Measurements from ENCODE around the gene DNAH14. TPM values are rescaled to one million over a fixed set of nuclear protein-coding genes. Genes with fewer than 3 reads are reported as not detected.
"Not testable (repeated sequence)": the region's sequence is repeated elsewhere in the genome, so short reads cannot be mapped to it uniquely, and the experiment has no call there.

The DNAH14 gene
- total and polyA plus RNA-seq, 2 donors (not counting 1 experiment from before 2014, with no cell fraction given), result not detected

GRCh38 chr1:224998185-224998584 is 68.7 kb downstream of the DNAH14 start:
- Histone ChIP-seq H3K79me2 (ENCODE audit: control insufficient read depth, insufficient read depth, low read length) (no peaks in the 10 kb centered on the region), H3K27me3 (replicated peaks in 1 of 4; ENCODE audit: control extremely low read depth in 1 of 4, control insufficient read depth in 3 of 4, insufficient read depth in 4 of 4, low read length in 3 of 4) (no peaks in the 10 kb centered on the region), H2AFZ (ENCODE audit: insufficient read depth, low read depth, low read length, poor library complexity, severe bottlenecking) (no peak overlapping the region), H4K20me1 (ENCODE audit: control insufficient read depth, insufficient read depth, low read length, poor library complexity, severe bottlenecking) (no peaks in the 10 kb centered on the region), H3K9ac (ENCODE audit: low read length) (no peak overlapping the region), H3K9me3 (ENCODE audit: control extremely low read depth in 1 of 3, control insufficient read depth in 2 of 3, insufficient read depth in 1 of 3, low read length in 2 of 3) (peaks cover 4 to 12% (median 11%) of the 10 kb centered on the region in 3 donors), H3K27ac (ENCODE audit: low read length in 2 of 2) (no peak overlapping the region), H3K4me2 (replicated peaks; ENCODE audit: low read depth, low read length, poor library complexity, severe bottlenecking) (no peak overlapping the region), H3K36me3 (replicated peaks in 1 of 2; ENCODE audit: control extremely low read depth in 1 of 2, control insufficient read depth in 1 of 2, extremely low read depth in 1 of 2, insufficient read depth in 2 of 2, low read length in 1 of 2) (no peaks in the 10 kb centered on the region), H3K4me3 (ENCODE audit: control extremely low read depth in 1 of 5, extremely low read depth in 1 of 5, insufficient read depth in 1 of 5, low read depth in 2 of 5, low read length in 4 of 5) (no peak overlapping the region), H3K4me1 (ENCODE audit: control insufficient read depth in 2 of 2, insufficient read depth in 2 of 2, low read length in 2 of 2) (no peaks in the 10 kb centered on the region)
- no CpG with 5 or more reads among the region's 2 CpGs for WGBS (ENCODE audit: insufficient coverage)
- no peaks in the 10 kb centered on the region for H3K4me1 Mint-ChIP-seq
- ChIA-PET POLR2A (no interaction called here), CTCF (no interaction called here)
- DNase-seq (no peak), ATAC-seq (ENCODE audit: low read depth) (no peak)
- H3K9me3 Mint-ChIP-seq (ENCODE audit: insufficient read depth), result peaks cover 2% of the 10 kb centered on the region
- no peaks in the 10 kb centered on the region for H3K27me3 Mint-ChIP-seq
- no peak overlapping the region for H3K27ac Mint-ChIP-seq
- TF ChIP-seq EZH2 (IDR thresholded peaks at IDR 0.05; ENCODE audit: borderline replicate concordance, insufficient read depth, low read depth, low read length, poor library complexity, severe bottlenecking) (no peak), CTCF (IDR thresholded peaks at IDR 0.05) (no peak)
- H3K4me3 Mint-ChIP-seq, result no peak overlapping the region
- intact Hi-C loops (cut with micrococcal nuclease), result no loop called here

DNA sequence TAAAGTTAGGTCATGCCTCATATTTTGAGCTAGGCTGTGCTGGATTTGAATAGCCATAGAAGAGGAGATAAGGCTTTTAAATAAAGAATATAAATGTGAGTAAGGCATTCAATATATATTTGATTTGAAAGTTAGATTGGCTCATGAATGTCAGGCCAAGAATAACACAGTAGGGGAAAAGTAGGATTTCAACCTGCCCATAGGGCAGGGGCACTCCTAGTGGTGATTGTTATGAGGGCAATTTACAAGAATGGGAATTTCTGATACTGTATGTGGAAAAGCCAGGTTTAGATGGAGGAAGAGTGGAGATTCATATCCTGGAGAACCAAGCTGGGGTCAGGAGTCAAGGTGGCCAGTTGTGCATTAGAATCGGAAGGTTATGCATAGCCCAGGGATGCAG is 74.9 kb downstream of the DNAH14 start:
- TF ChIP-seq CTCF (IDR thresholded peaks at IDR 0.05) (no peak), EZH2 (IDR thresholded peaks at IDR 0.05; ENCODE audit: borderline replicate concordance, insufficient read depth, low read depth, low read length, poor library complexity, severe bottlenecking) (no peak)
- H4K20me1 ChIP-seq (ENCODE audit: control insufficient read depth, insufficient read depth, low read length, poor library complexity, severe bottlenecking), result no peaks in the 10 kb centered on the region
- CTCF ChIA-PET, result no interaction called here
- H3K36me3 ChIP-seq (replicated peaks in 1 of 2; ENCODE audit: control extremely low read depth in 1 of 2, control insufficient read depth in 1 of 2, extremely low read depth in 1 of 2, insufficient read depth in 2 of 2, low read length in 1 of 2), result no peaks in the 10 kb centered on the region
- H3K4me1 ChIP-seq (ENCODE audit: control insufficient read depth in 2 of 2, insufficient read depth in 2 of 2, low read length in 2 of 2), result no peaks in the 10 kb centered on the region
- H3K79me2 ChIP-seq (ENCODE audit: control insufficient read depth, insufficient read depth, low read length), result no peaks in the 10 kb centered on the region
- peaks cover 6% of the 10 kb centered on the region for H3K9me3 Mint-ChIP-seq (ENCODE audit: insufficient read depth)
- intact Hi-C loops (cut with micrococcal nuclease), result no loop called here
- ATAC-seq (ENCODE audit: low read depth) (no peak), DNase-seq (no peak)
- H2AFZ ChIP-seq (ENCODE audit: insufficient read depth, low read depth, low read length, poor library complexity, severe bottlenecking), result no peak overlapping the region
- no peak overlapping the region for H3K4me2 ChIP-seq (replicated peaks; ENCODE audit: low read depth, low read length, poor library complexity, severe bottlenecking)
- no peak overlapping the region for H3K27ac ChIP-seq (ENCODE audit: low read length in 2 of 2)
- H3K27ac Mint-ChIP-seq, result no peak overlapping the region
- no peaks in the 10 kb centered on the region for H3K4me1 Mint-ChIP-seq
- H3K9ac ChIP-seq (ENCODE audit: low read length), result no peak overlapping the region
- H3K27me3 Mint-ChIP-seq, result no peaks in the 10 kb centered on the region
- H3K9me3 ChIP-seq (ENCODE audit: control extremely low read depth in 1 of 3, control insufficient read depth in 2 of 3, insufficient read depth in 1 of 3, low read length in 2 of 3), result no peaks in the 10 kb centered on the region
- H3K4me3 Mint-ChIP-seq, result no peak overlapping the region
- no peaks in the 10 kb centered on the region for H3K27me3 ChIP-seq (replicated peaks in 1 of 4; ENCODE audit: control extremely low read depth in 1 of 4, control insufficient read depth in 3 of 4, insufficient read depth in 4 of 4, low read length in 3 of 4)
- no peak overlapping the region for H3K4me3 ChIP-seq (ENCODE audit: control extremely low read depth in 1 of 5, extremely low read depth in 1 of 5, insufficient read depth in 1 of 5, low read depth in 2 of 5, low read length in 4 of 5)
- 100% methylated on average over 1 of the region's 1 CpG for WGBS (ENCODE audit: insufficient coverage)
- POLR2A ChIA-PET, result no interaction called here

- H3K27ac Mint-ChIP-seq; DNase-seq; H3K9me3 ChIP-seq (ENCODE audit: control extremely low read depth in 1 of 3, control insufficient read depth in 2 of 3, insufficient read depth in 1 of 3, low read length in 2 of 3); H3K4me1 Mint-ChIP-seq; H3K79me2 ChIP-seq (ENCODE audit: control insufficient read depth, insufficient read depth, low read length); H3K4me1 ChIP-seq (ENCODE audit: control insufficient read depth in 2 of 2, insufficient read depth in 2 of 2, low read length in 2 of 2); H3K27ac ChIP-seq (ENCODE audit: low read length in 2 of 2); H3K4me3 Mint-ChIP-seq; H3K27me3 Mint-ChIP-seq; H3K9ac ChIP-seq (ENCODE audit: low read length); H4K20me1 ChIP-seq (ENCODE audit: control insufficient read depth, insufficient read depth, low read length, poor library complexity, severe bottlenecking); H3K9me3 Mint-ChIP-seq (ENCODE audit: insufficient read depth); POLR2A ChIA-PET; H3K27me3 ChIP-seq (replicated peaks in 1 of 4; ENCODE audit: control extremely low read depth in 1 of 4, control insufficient read depth in 3 of 4, insufficient read depth in 4 of 4, low read length in 3 of 4); CTCF ChIA-PET; intact Hi-C loops (cut with micrococcal nuclease); H3K4me3 ChIP-seq (ENCODE audit: control extremely low read depth in 1 of 5, extremely low read depth in 1 of 5, insufficient read depth in 1 of 5, low read depth in 2 of 5, low read length in 4 of 5); ATAC-seq (ENCODE audit: low read depth); H2AFZ ChIP-seq (ENCODE audit: insufficient read depth, low read depth, low read length, poor library complexity, severe bottlenecking); H3K4me2 ChIP-seq (replicated peaks; ENCODE audit: low read depth, low read length, poor library complexity, severe bottlenecking); H3K36me3 ChIP-seq (replicated peaks in 1 of 2; ENCODE audit: control extremely low read depth in 1 of 2, control insufficient read depth in 1 of 2, extremely low read depth in 1 of 2, insufficient read depth in 2 of 2, low read length in 1 of 2): not testable (repeated sequence)
- WGBS (ENCODE audit: insufficient coverage), result 97% methylated on average over 4 of the region's 5 CpGs
Measured at GRCh38 chr1:225006352-225006751, 76.9 kb downstream of the DNAH14 start.

Measured in B cell (primary cell).